Measurements from ENCODE around the gene TESK2.

TESK2 gene

GRCh38 chr1:45340816-45341466 is 150.0 kb downstream of the TESK2 start:
- in situ Hi-C loops (cut with HindIII; ENCODE audit: low sequenced_read_pairs): no loop called here
- TF ChIP-seq, protein P1, sequence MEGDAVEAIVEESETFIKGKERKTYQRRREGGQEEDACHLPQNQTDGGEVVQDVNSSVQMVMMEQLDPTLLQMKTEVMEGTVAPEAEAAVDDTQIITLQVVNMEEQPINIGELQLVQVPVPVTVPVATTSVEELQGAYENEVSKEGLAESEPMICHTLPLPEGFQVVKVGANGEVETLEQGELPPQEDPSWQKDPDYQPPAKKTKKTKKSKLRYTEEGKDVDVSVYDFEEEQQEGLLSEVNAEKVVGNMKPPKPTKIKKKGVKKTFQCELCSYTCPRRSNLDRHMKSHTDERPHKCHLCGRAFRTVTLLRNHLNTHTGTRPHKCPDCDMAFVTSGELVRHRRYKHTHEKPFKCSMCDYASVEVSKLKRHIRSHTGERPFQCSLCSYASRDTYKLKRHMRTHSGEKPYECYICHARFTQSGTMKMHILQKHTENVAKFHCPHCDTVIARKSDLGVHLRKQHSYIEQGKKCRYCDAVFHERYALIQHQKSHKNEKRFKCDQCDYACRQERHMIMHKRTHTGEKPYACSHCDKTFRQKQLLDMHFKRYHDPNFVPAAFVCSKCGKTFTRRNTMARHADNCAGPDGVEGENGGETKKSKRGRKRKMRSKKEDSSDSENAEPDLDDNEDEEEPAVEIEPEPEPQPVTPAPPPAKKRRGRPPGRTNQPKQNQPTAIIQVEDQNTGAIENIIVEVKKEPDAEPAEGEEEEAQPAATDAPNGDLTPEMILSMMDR (IDR thresholded peaks at IDR 0.05; ENCODE audit: low read depth, low read length, missing control alignments): no peak
- H3K4me3 ChIP-seq (ENCODE audit: low read depth, low read length): peak overlapping the region; percentile 58
- DNase-seq (ENCODE audit: low read depth): no peak

GRCh38 chr1:45339789-45340558 is 151.0 kb downstream of the TESK2 start, which contains the start of the genes MUTYH and TOE1:
TSS of gene MUTYH (minus strand) at chr1:45340440. CDS start at chr1:45334505, 5,935 bp downstream.
TSS of gene TOE1 (plus strand) at chr1:45340170. CDS start at chr1:45340253, 83 bp downstream.
- TF ChIP-seq, protein P1 (IDR thresholded peaks at IDR 0.05; ENCODE audit: low read depth, low read length, missing control alignments): no peak
- in situ Hi-C loops (cut with HindIII; ENCODE audit: low sequenced_read_pairs): no loop called here
- H3K4me3 ChIP-seq (ENCODE audit: low read depth, low read length): peak within 1 kb of the TSS; percentile 58
- DNase-seq (ENCODE audit: low read depth): peak; percentile 82

GRCh38 chr1:45337630-45338325 is 153.2 kb downstream of the TESK2 start:
- in situ Hi-C loops (cut with HindIII; ENCODE audit: low sequenced_read_pairs): no loop called here
- TF ChIP-seq, protein P1 (IDR thresholded peaks at IDR 0.05; ENCODE audit: low read depth, low read length, missing control alignments): no peak
- no peak for DNase-seq (ENCODE audit: low read depth)
- H3K4me3 ChIP-seq (ENCODE audit: low read depth, low read length): no peak overlapping the region

DNA sequence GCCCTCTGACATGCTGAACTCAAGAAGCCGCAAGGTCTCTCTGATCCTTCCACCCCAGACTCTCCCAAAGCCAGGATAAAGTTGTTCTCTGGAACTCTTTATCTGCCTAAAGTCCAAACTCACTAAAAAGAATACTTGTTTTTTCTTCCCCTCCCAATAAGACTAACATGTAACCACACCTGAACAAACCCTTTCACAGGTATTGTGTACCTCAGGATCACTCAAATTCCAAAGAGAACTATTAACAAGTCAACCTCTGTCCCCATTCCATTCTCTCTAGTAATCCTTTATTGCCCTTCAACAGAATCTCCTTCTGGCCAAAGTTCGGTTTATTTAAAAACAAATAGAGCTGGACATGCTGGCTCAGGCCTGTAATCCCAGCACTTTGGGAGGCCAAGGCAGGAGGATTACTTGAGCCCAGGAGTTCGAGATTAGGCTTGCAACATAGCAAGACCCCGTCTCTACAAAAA is 155.1 kb downstream of the TESK2 start:
- H3K4me3 ChIP-seq (ENCODE audit: low read depth, low read length): no peak overlapping the region
- no peak for DNase-seq (ENCODE audit: low read depth)
- TF ChIP-seq, protein P1 (IDR thresholded peaks at IDR 0.05; ENCODE audit: low read depth, low read length, missing control alignments): no peak
- in situ Hi-C loops (cut with HindIII; ENCODE audit: low sequenced_read_pairs): no loop called here

- DNase-seq (ENCODE audit: low read depth): no peak
- TF ChIP-seq, protein P1 (IDR thresholded peaks at IDR 0.05; ENCODE audit: low read depth, low read length, missing control alignments): peak; percentile 18
Measured at GRCh38 chr1:45334308-45335245, 156.4 kb downstream of the TESK2 start.

More at GRCh38 chr1:45334308-45335245, 156.4 kb downstream of the TESK2 start:
- in situ Hi-C loops (cut with HindIII; ENCODE audit: low sequenced_read_pairs): no loop called here
- no peak overlapping the region for H3K4me3 ChIP-seq (ENCODE audit: low read depth, low read length)

Measured in astrocyte of the cerebellum (primary cell).